Body of pancreas (tissue), 4 donors: Measurements from ENCODE around the gene GRIP1. TPM values are rescaled to one million over a fixed set of nuclear protein-coding genes. Genes with fewer than 3 reads are reported as not detected.

Experiments used
- ATAC-seq: fragments of 150-250 bp; one replicate; pipeline ENCODE4 v1.9.1; 2016
- DNase-seq, 4 donors: peaks; one replicate each; pipeline ENCODE4 v3.0.0-alpha.2; 2019
- H3K27ac ChIP-seq, 4 donors: fragments of 200-600 bp; sonication (generic); 1 replicate in 3 of 4; 2 replicates in 1 of 4; pipeline versions ENCODE4 v1.5.1 to v1.6.1; 2016 to 2019; ENCODE audit warnings: mild to moderate bottlenecking in 1 of 4, mixed read lengths in 1 of 4, moderate library complexity in 1 of 4
- H3K27me3 ChIP-seq, 2 donors: fragments of 200-600 bp; sonication (generic); one replicate each; pipeline ENCODE4 v1.6.0; 2016; ENCODE audit warnings: mild to moderate bottlenecking in 1 of 2
- H3K36me3 ChIP-seq, 2 donors: fragments of 200-600 bp; sonication (generic); replicated peaks in 1 of 2; 2 replicates each; pipeline ENCODE4 v1.5.1; 2016; ENCODE audit warnings: low read depth in 2 of 2; ENCODE audit not compliant: insufficient read depth in 1 of 2
- H3K4me1 ChIP-seq: fragments of 200-600 bp; sonication (generic); one replicate; pipeline ENCODE4 v1.6.0; 2016
- H3K4me3 ChIP-seq, 2 donors: fragments of 200-600 bp; sonication (generic); 1 replicate in 1 of 2; 2 replicates in 1 of 2; pipeline ENCODE4 v1.5.1; 2016 to 2019
- H3K9me3 ChIP-seq, 3 donors: fragments of 200-600 bp; sonication (generic); 1 replicate in 2 of 3; 2 replicates in 1 of 3; pipeline ENCODE4 v1.5.1; 2016
- CTCF ChIP-seq, 7 experiments: fragments of 450-650 bp in 4 of 7; fragments of 200-600 bp in 3 of 7; sonication (generic) in 3 of 7; IDR thresholded peaks; one replicate each; pipeline ENCODE4 v1.5.1; 2016 to 2019; ENCODE audit warnings: antibody characterized with exemption in 7 of 7
- POLR2A ChIP-seq, 3 donors: fragments of 450-650 bp; IDR thresholded peaks; one replicate each; pipeline ENCODE4 v1.6.1; 2016; ENCODE audit warnings: antibody characterized with exemption in 3 of 3, mild to moderate bottlenecking in 2 of 3
- WGBS, 2 donors: methylation state at CpG; one replicate each; pipeline ENCODE4 v1.1.5; 2017; 5-methylcytosine and 5-hydroxymethylcytosine counted together
- intact Hi-C: fragments of 100-400 bp; cut with DNase I; formaldehyde crosslinking; loops from one replicate; pipeline ENCODE4 v1.15.1; 2023
- total RNA-seq, 2 donors: library from RNA; depleted of rRNA; stranded (reverse); fragments of >200 nt; gene quantifications; one replicate each; pipeline ENCODE4 v1.1.0, GENCODE V29; 2016

Gene GRIP1
- total RNA-seq, 2 donors from 2014 or later: 7.5 to 17.8 TPM

GRCh38 chr12:66449531-66449930, 229.3 kb downstream of the GRIP1 start:
- ATAC-seq: no peak
- DNase-seq: no peak
- Histone ChIP-seq H3K36me3 (peaks cover 0 to under 1% of the 10 kb centered on the region in 2 donors), H3K27ac (no peak overlapping the region), H3K27me3 (no peaks in the 10 kb centered on the region), H3K4me3 (no peak overlapping the region), H3K4me1 (no peaks in the 10 kb centered on the region), H3K9me3 (no peaks in the 10 kb centered on the region)
- intact Hi-C loops: no loop called here
- TF ChIP-seq CTCF (IDR thresholded peaks at IDR 0.05): no peak
- TF ChIP-seq POLR2A (IDR thresholded peaks at IDR 0.05): no peak
- 100% methylated on average over 3 of the region's 3 CpGs for WGBS, 2 donors

- WGBS, 2 donors: 72 to 76% methylated on average over 4 of the region's 4 CpGs
- Histone ChIP-seq H3K27me3 (no peaks in the 10 kb centered on the region), H3K9me3 (no peaks in the 10 kb centered on the region), H3K27ac (no peak overlapping the region), H3K4me1 (no peaks in the 10 kb centered on the region), H3K4me3 (no peak overlapping the region), H3K36me3 (no peaks in the 10 kb centered on the region)
- no peak for TF ChIP-seq CTCF (IDR thresholded peaks at IDR 0.05)
- no peak for TF ChIP-seq POLR2A (IDR thresholded peaks at IDR 0.05)
- DNase-seq: no peak
- intact Hi-C loops: no loop called here
- no peak for ATAC-seq
These were observed 231.2 kb downstream of the GRIP1 start for GRCh38 chr12:66447643-66448042.

GRCh38 chr12:66446276-66446675, 232.6 kb downstream of the GRIP1 start:
- WGBS, 2 donors: 88 to 90% methylated on average over 2 of the region's 2 CpGs
- intact Hi-C loops: no loop called here
- Histone ChIP-seq H3K4me3 (no peak overlapping the region), H3K36me3 (no peaks in the 10 kb centered on the region), H3K27ac (no peak overlapping the region), H3K9me3 (no peaks in the 10 kb centered on the region), H3K27me3 (no peaks in the 10 kb centered on the region), H3K4me1 (no peaks in the 10 kb centered on the region)
- no peak for DNase-seq
- no peak for ATAC-seq
- no peak for TF ChIP-seq POLR2A (IDR thresholded peaks at IDR 0.05)
- no peak for TF ChIP-seq CTCF (IDR thresholded peaks at IDR 0.05)

- WGBS, 2 donors: 85 to 89% methylated on average over 6 of the region's 6 CpGs
- TF ChIP-seq POLR2A (IDR thresholded peaks at IDR 0.05) (no peak), CTCF (IDR thresholded peaks at IDR 0.05) (no peak)
- ATAC-seq (no peak), DNase-seq (no peak)
- intact Hi-C loops: no loop called here
- H3K27ac ChIP-seq: no peak overlapping the region
- H3K4me3 ChIP-seq: no peak overlapping the region
- H3K4me1 ChIP-seq: no peaks in the 10 kb centered on the region
- no peaks in the 10 kb centered on the region for H3K36me3 ChIP-seq
- H3K27me3 ChIP-seq: no peaks in the 10 kb centered on the region
- H3K9me3 ChIP-seq: no peaks in the 10 kb centered on the region
These were observed 236.8 kb downstream of the GRIP1 start for GRCh38 chr12:66441905-66442559.

GRCh38 chr12:66438601-66439000, 240.3 kb downstream of the GRIP1 start:
- Histone ChIP-seq H3K9me3 (no peaks in the 10 kb centered on the region), H3K4me3 (no peak overlapping the region), H3K36me3 (no peaks in the 10 kb centered on the region), H3K4me1 (no peaks in the 10 kb centered on the region), H3K27ac (no peak overlapping the region), H3K27me3 (no peaks in the 10 kb centered on the region)
- TF ChIP-seq CTCF (IDR thresholded peaks at IDR 0.05) (no peak), POLR2A (IDR thresholded peaks at IDR 0.05) (no peak)
- DNase-seq: no peak
- no peak for ATAC-seq
- intact Hi-C loops: no loop called here
- 78 to 91% methylated on average over 1 of the region's 1 CpG for WGBS, 2 donors
